GM19328 (cell line): ENCODE measurements around the gene BLNK.

ENCODE experiments used
- ATAC-seq: cut with Tn5 transposase; IDR thresholded peaks from one replicate; pipeline ENCODE4 v1.9.1; 2021; ENCODE audit warnings: mild to moderate bottlenecking, moderate library complexity; ENCODE audit not compliant: unreplicated experiment

The BLNK gene

GRCh38 chr10:96289218-96289910 lies 18.0 kb upstream of the BLNK start:
- ATAC-seq: no peak

GRCh38 chr10:96288151-96288621 lies 16.8 kb upstream of the BLNK start:
- peak; percentile 63 for ATAC-seq

- ATAC-seq: peak; percentile 62
These were observed 16.2 kb upstream of the BLNK start for GRCh38 chr10:96287392-96288105.

GRCh38 chr10:96285331-96285752 lies 14.0 kb upstream of the BLNK start:
- ATAC-seq: no peak

GRCh38 chr10:96283756-96284155 lies 12.4 kb upstream of the BLNK start:
- ATAC-seq: no peak

- no peak for ATAC-seq
These were observed 12.0 kb upstream of the BLNK start for GRCh38 chr10:96283351-96283750.

- no peak for ATAC-seq
These were observed 10.2 kb upstream of the BLNK start for GRCh38 chr10:96281444-96282029.

GRCh38 chr10:96280859-96281258 lies 9.5 kb upstream of the BLNK start:
- no peak for ATAC-seq

GRCh38 chr10:96279191-96279641 lies 7.8 kb upstream of the BLNK start:
- no peak for ATAC-seq

- ATAC-seq: no peak
These were observed 5.5 kb upstream of the BLNK start for GRCh38 chr10:96276831-96277230.

- no peak for ATAC-seq
These were observed 5.1 kb upstream of the BLNK start for GRCh38 chr10:96276426-96276825.

- no peak for ATAC-seq
These were observed 4.5 kb upstream of the BLNK start for GRCh38 chr10:96275685-96276418.

GRCh38 chr10:96272316-96273280 lies 1.2 kb upstream of the BLNK start:
- ATAC-seq: no peak

- ATAC-seq: no peak
These were observed 798 bp downstream of the BLNK start for GRCh38 chr10:96270571-96270970.

- ATAC-seq: no peak
These were observed 1.7 kb downstream of the BLNK start for GRCh38 chr10:96269438-96270300.

- no peak for ATAC-seq
These were observed 2.9 kb downstream of the BLNK start for GRCh38 chr10:96268341-96268909.

- no peak for ATAC-seq
These were observed 4.1 kb downstream of the BLNK start for GRCh38 chr10:96267234-96267705.

- no peak for ATAC-seq
These were observed 5.1 kb downstream of the BLNK start for GRCh38 chr10:96266118-96266770.
